Omental fat pad (tissue), 4 donors: Measurements from ENCODE around the gene TAF3. TPM values are rescaled to one million over a fixed set of nuclear protein-coding genes. Genes with fewer than 3 reads are reported as not detected.
A peak's percentile ranks its signal among the peaks of the same experiment; 100 is the strongest.

ENCODE experiments used
- ATAC-seq: fragments of 150-250 bp; one replicate; pipeline ENCODE4 v1.9.1; 2016; ENCODE audit warnings: mild to moderate bottlenecking, moderate library complexity; ENCODE audit not compliant: low FRiP score
- DNase-seq: peaks from one replicate; pipeline ENCODE4 v3.0.0-alpha.2; 2019; ENCODE audit warnings: low spot score
- CTCF ChIP-seq, 3 donors: fragments of 450-650 bp; IDR thresholded peaks; one replicate each; pipeline ENCODE4 v1.5.1; 2016 to 2017; ENCODE audit warnings: antibody characterized with exemption in 3 of 3, mild to moderate bottlenecking in 3 of 3, moderate library complexity in 2 of 3
- total RNA-seq, 4 donors: library from RNA; depleted of rRNA; stranded (reverse); fragments of >200 nt; gene quantifications; one replicate each; pipeline ENCODE4 v1.1.0, GENCODE V29; 2016

Gene TAF3
- total RNA-seq, 4 donors from 2014 or later = 4.9 to 8.8 (median 6.4) TPM

GRCh38 chr10:7874864-7875263, 56.6 kb downstream of the TAF3 start:
- no peak for TF ChIP-seq CTCF (IDR thresholded peaks at IDR 0.05)
- DNase-seq (no peak), ATAC-seq (no peak)

GRCh38 chr10:7876541-7877127, 58.3 kb downstream of the TAF3 start:
- ATAC-seq (no peak), DNase-seq (no peak)
- TF ChIP-seq CTCF (IDR thresholded peaks at IDR 0.05) = no peak

- no peak for ATAC-seq
- no peak for DNase-seq
- no peak for TF ChIP-seq CTCF (IDR thresholded peaks at IDR 0.05)
These were observed 62.8 kb downstream of the TAF3 start for GRCh38 chr10:7881119-7881518.

GRCh38 chr10:7886056-7886455, 67.8 kb downstream of the TAF3 start:
- TF ChIP-seq CTCF (IDR thresholded peaks at IDR 0.05) = no peak
- DNase-seq (no peak), ATAC-seq (no peak)

- ATAC-seq (peak; percentile 76), DNase-seq (no peak)
- TF ChIP-seq CTCF (IDR thresholded peaks at IDR 0.05) = no peak
These were observed 69.0 kb downstream of the TAF3 start for GRCh38 chr10:7887174-7887816.

GRCh38 chr10:7889947-7890542, 71.7 kb downstream of the TAF3 start:
- TF ChIP-seq CTCF (IDR thresholded peaks at IDR 0.05) = no peak
- DNase-seq = no peak
- no peak for ATAC-seq

- TF ChIP-seq CTCF (IDR thresholded peaks at IDR 0.05) = no peak
- DNase-seq (no peak), ATAC-seq (no peak)
These were observed 72.5 kb downstream of the TAF3 start for GRCh38 chr10:7890781-7891180.
